HCT116 (cell line): ENCODE data around the gene GMEB1. TPM values are rescaled to one million over a fixed set of nuclear protein-coding genes. Genes with fewer than 3 reads are reported as not detected.

ENCODE experiments used
- ATAC-seq: fragments of 200-7000 bp; cut with Tn5 transposase; 2 replicates; pipeline ENCODE4 v1.9.1; 2020; ENCODE audit warnings: mild to moderate bottlenecking, moderate library complexity
- BruUV-seq: library from RNA; stranded (reverse); fragments of 400-500 nt; replicated peaks from 2 replicates; lab custom pipeline; 2021; lab: Mats Ljungman, UMichigan
- CTCF ChIA-PET: fragments of 300-600 bp; sonication (Branson Sonifier 250); formaldehyde crosslinking; loops from one replicate; lab custom pipeline; 2021; ENCODE audit warnings: antibody characterized with exemption; lab: Charles Lee
- POLR2A ChIA-PET: fragments of 300-600, 350-600 bp; sonication (Branson Sonifier 250); formaldehyde crosslinking; loops from one replicate; lab custom pipeline; 2021; ENCODE audit warnings: antibody characterized with exemption; lab: Charles Lee
- RAD21 ChIA-PET, 2 experiments: fragments of 300-600 bp; sonication (Branson Sonifier 250); formaldehyde crosslinking; loops; one replicate each; lab custom pipeline; 2023; ENCODE audit warnings: low total read pairs in 2 of 2; ENCODE audit not compliant: uncharacterized antibody in 2 of 2, unreplicated experiment in 2 of 2, low non-redundant PET in 1 of 2; lab: Charles Lee
- DNase-seq: peaks from one replicate; pipeline ENCODE4 v3.0.0-alpha.2; 2010; ENCODE audit warnings: low read depth, low spot score
- H2AFZ ChIP-seq: fragments of 200-600 bp; shearing (Covaris generic), sonication (generic); 2 replicates; pipeline ENCODE4 v1.6.1; 2017; ENCODE audit warnings: low read depth, mixed run types, mixed read lengths, antibody characterized with exemption, low read length; ENCODE audit not compliant: poor library complexity, severe bottlenecking
- H3K27ac ChIP-seq: 2 replicates; pipeline ENCODE4 v1.5.1; 2012; ENCODE audit warnings: low read depth, low read length
- H3K27me3 ChIP-seq: fragments of 200-600 bp; sonication (generic); 2 replicates; pipeline ENCODE4 v1.6.1; 2016; ENCODE audit warnings: mixed run types, low read length, mixed read lengths; ENCODE audit not compliant: insufficient read depth
- H3K36me3 ChIP-seq, 2 experiments: fragments of 200-500 bp in 1 of 2; fragments of 200-600 bp in 1 of 2; sonication (Bioruptor generic) in 1 of 2; sonication (generic) in 1 of 2; 2 replicates each; pipeline versions ENCODE4 v1.5.1 to v1.6.1; 2014 to 2016; ENCODE audit warnings: low read length in 2 of 2, inconsistent platforms in 1 of 2, mixed read lengths in 1 of 2, mixed run types in 1 of 2; ENCODE audit not compliant: insufficient read depth in 2 of 2, control insufficient read depth in 1 of 2
- H3K4me1 ChIP-seq, 2 experiments: fragments of 200-600 bp in 1 of 2; sonication (generic) in 1 of 2; 2 replicates each; pipeline versions ENCODE4 v1.5.1 to v1.6.1; 2012 to 2017; ENCODE audit warnings: low read length in 2 of 2, inconsistent platforms in 1 of 2, mild to moderate bottlenecking in 1 of 2, mixed read lengths in 1 of 2, mixed run types in 1 of 2, moderate library complexity in 1 of 2; ENCODE audit not compliant: insufficient read depth in 2 of 2, control insufficient read depth in 1 of 2
- H3K4me2 ChIP-seq: fragments of 200-600 bp; sonication (generic); 2 replicates; pipeline ENCODE4 v1.6.1; 2017; ENCODE audit warnings: mixed run types, low read length, mixed read lengths
- H3K4me3 ChIP-seq, 2 experiments: fragments of 200-600 bp in 1 of 2; sonication (generic) in 1 of 2; replicated peaks in 1 of 2; 2 replicates each; pipeline ENCODE4 v1.5.1; 2011 to 2016; ENCODE audit warnings: low read length in 2 of 2, control low read depth in 1 of 2, low read depth in 1 of 2, mild to moderate bottlenecking in 1 of 2, mixed read lengths in 1 of 2, mixed run types in 1 of 2
- H3K79me2 ChIP-seq: fragments of 200-600 bp; sonication (generic); 2 replicates; pipeline ENCODE4 v1.6.1; 2017; ENCODE audit warnings: mild to moderate bottlenecking, mixed run types, low read length, moderate library complexity, mixed read lengths; ENCODE audit not compliant: insufficient read depth
- H3K9ac ChIP-seq: fragments of 200-600 bp; sonication (generic); 2 replicates; pipeline ENCODE4 v1.6.1; 2016; ENCODE audit warnings: low read length, mixed read lengths
- H3K9me2 ChIP-seq: fragments of 200-600 bp; sonication (generic), shearing (Covaris generic); 2 replicates; pipeline ENCODE4 v1.6.1; 2017; ENCODE audit warnings: mixed run types, mild to moderate bottlenecking, moderate library complexity; ENCODE audit not compliant: insufficient read depth
- H3K9me3 ChIP-seq, 2 experiments: fragments of 200-500 bp in 1 of 2; fragments of 200-600 bp in 1 of 2; sonication (Bioruptor generic) in 1 of 2; sonication (generic) in 1 of 2; 2 replicates each; pipeline ENCODE4 v1.6.1; 2014 to 2017; ENCODE audit warnings: low read length in 2 of 2, mixed read lengths in 2 of 2, inconsistent platforms in 1 of 2, low read depth in 1 of 2, mild to moderate bottlenecking in 1 of 2, mixed run types in 1 of 2, moderate library complexity in 1 of 2; ENCODE audit not compliant: control insufficient read depth in 1 of 2, insufficient read depth in 1 of 2
- H4K20me1 ChIP-seq: fragments of 200-600 bp; sonication (generic), shearing (Covaris generic); 2 replicates; pipeline ENCODE4 v1.6.1; 2017; ENCODE audit warnings: mixed run types, mild to moderate bottlenecking, moderate library complexity; ENCODE audit not compliant: insufficient read depth
- FOSL1 ChIP-seq: IDR thresholded peaks from 2 replicates; pipeline ENCODE4 v1.6.1; 2012; ENCODE audit warnings: low read depth
- JUND ChIP-seq: IDR thresholded peaks from 2 replicates; pipeline ENCODE4 v1.6.1; 2012
- MAX ChIP-seq: IDR thresholded peaks from 2 replicates; pipeline ENCODE4 v1.6.1; 2012
- POLR2AphosphoS5 ChIP-seq: IDR thresholded peaks from 2 replicates; pipeline ENCODE4 v1.6.1; 2011; ENCODE audit warnings: mild to moderate bottlenecking, low read depth, low read length, moderate library complexity
- RAD21 ChIP-seq: IDR thresholded peaks from 2 replicates; pipeline ENCODE4 v1.6.1; 2012; ENCODE audit warnings: low read depth, mild to moderate bottlenecking
- SIN3A ChIP-seq: IDR thresholded peaks from 2 replicates; pipeline ENCODE4 v1.6.1; 2012; ENCODE audit warnings: low read depth
- ZBTB33 ChIP-seq: IDR thresholded peaks from 2 replicates; pipeline ENCODE4 v1.6.1; 2011; ENCODE audit warnings: mild to moderate bottlenecking, low read length, moderate library complexity; ENCODE audit not compliant: insufficient replicate concordance; ENCODE audit errors: extremely low read depth
- ZFX ChIP-seq: fragments of 450-650 bp; IDR thresholded peaks from 2 replicates; pipeline ENCODE4 v1.6.1; 2017
- intact Hi-C: fragments of 100-400 bp; cut with micrococcal nuclease; formaldehyde crosslinking; loops from 2 replicates; pipeline ENCODE4 v1.10.0; 2022
- total RNA-seq: library from RNA; stranded (reverse); gene quantifications from one replicate; pipeline ENCODE4 v1.2.1, GENCODE V29; 2021; ENCODE audit not compliant: unreplicated experiment
- TF ChIP-seq, protein P1 (sequence below), 3 experiments: fragments of 200-600 bp in 1 of 3; sonication (generic) in 1 of 3; IDR thresholded peaks in 2 of 3; conservative IDR thresholded peaks in 1 of 3; 2 replicates each; pipeline ENCODE4 v1.5.1; 2012 to 2017; ENCODE audit warnings: low read depth in 2 of 3, low read length in 2 of 3, antibody characterized with exemption in 1 of 3, borderline replicate concordance in 1 of 3, control low read depth in 1 of 3, mild to moderate bottlenecking in 1 of 3, mixed read lengths in 1 of 3, mixed run types in 1 of 3, moderate library complexity in 1 of 3; ENCODE audit not compliant: insufficient read depth in 1 of 3

Gene GMEB1
- total RNA-seq, 1 experiment from 2014 or later = 19.8 TPM

GRCh38 chr1:28666806-28667205 is 1.8 kb upstream of the GMEB1 start:
- H3K79me2 ChIP-seq = peaks cover 26% of the 10 kb centered on the region
- H3K27me3 ChIP-seq = no peaks in the 10 kb centered on the region
- TF ChIP-seq RAD21 = no peak
- no peak for TF ChIP-seq JUND
- no peak for TF ChIP-seq POLR2AphosphoS5
- TF ChIP-seq ZFX = no peak
- TF ChIP-seq ZBTB33 = no peak
- TF ChIP-seq SIN3A = no peak
- no peak for TF ChIP-seq FOSL1
- TF ChIP-seq, protein P1, sequence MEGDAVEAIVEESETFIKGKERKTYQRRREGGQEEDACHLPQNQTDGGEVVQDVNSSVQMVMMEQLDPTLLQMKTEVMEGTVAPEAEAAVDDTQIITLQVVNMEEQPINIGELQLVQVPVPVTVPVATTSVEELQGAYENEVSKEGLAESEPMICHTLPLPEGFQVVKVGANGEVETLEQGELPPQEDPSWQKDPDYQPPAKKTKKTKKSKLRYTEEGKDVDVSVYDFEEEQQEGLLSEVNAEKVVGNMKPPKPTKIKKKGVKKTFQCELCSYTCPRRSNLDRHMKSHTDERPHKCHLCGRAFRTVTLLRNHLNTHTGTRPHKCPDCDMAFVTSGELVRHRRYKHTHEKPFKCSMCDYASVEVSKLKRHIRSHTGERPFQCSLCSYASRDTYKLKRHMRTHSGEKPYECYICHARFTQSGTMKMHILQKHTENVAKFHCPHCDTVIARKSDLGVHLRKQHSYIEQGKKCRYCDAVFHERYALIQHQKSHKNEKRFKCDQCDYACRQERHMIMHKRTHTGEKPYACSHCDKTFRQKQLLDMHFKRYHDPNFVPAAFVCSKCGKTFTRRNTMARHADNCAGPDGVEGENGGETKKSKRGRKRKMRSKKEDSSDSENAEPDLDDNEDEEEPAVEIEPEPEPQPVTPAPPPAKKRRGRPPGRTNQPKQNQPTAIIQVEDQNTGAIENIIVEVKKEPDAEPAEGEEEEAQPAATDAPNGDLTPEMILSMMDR (IDR thresholded peaks at IDR 0.05 in 2 of 3, conservative IDR thresholded peaks at IDR 0.05 in 1 of 3; ENCODE audit: borderline replicate concordance in 1 of 3, insufficient read depth in 1 of 3, low read depth in 2 of 3, low read length in 2 of 3) = no peak
- no peak for TF ChIP-seq MAX
- BruUV-seq = no TSS peak
- no peak overlapping the region for H3K9ac ChIP-seq
- no peak overlapping the region for H2AFZ ChIP-seq
- H3K27ac ChIP-seq = no peak overlapping the region
- H4K20me1 ChIP-seq = no peaks in the 10 kb centered on the region
- no peak overlapping the region for H3K4me2 ChIP-seq
- H3K4me3 ChIP-seq = no peak overlapping the region
- intact Hi-C loops = no loop called here
- H3K36me3 ChIP-seq = no peaks in the 10 kb centered on the region
- ChIA-PET POLR2A (interaction anchor here (5.5 kb wide), 1 partner anchor 17 kb away, joined by 53 read pairs; the partner anchor contains the start of gene RNU11), RAD21 (no interaction called here), CTCF (no interaction called here)
- ATAC-seq (no peak), DNase-seq (no peak)
- peaks cover 10 to 16% of the 10 kb centered on the region in 2 experiments for H3K4me1 ChIP-seq
- H3K9me3 ChIP-seq = no peaks in the 10 kb centered on the region
- H3K9me2 ChIP-seq = no peaks in the 10 kb centered on the region
